Nephron progenitor cell (in vitro differentiated cells): ENCODE results near the gene EPAS1.

Source experiments
- DNase-seq: peaks from one replicate; pipeline ENCODE4 v3.0.0; 2021
- H3K27ac Mint-ChIP-seq: 2 replicates; pipeline ENCODE4 v1.8.0; 2021; ENCODE audit warnings: mild to moderate bottlenecking, moderate library complexity, mixed read lengths
- H3K27me3 Mint-ChIP-seq: 2 replicates; pipeline ENCODE4 v1.8.0; 2021; ENCODE audit warnings: mild to moderate bottlenecking, low read depth, mixed read lengths; ENCODE audit not compliant: poor library complexity
- H3K36me3 Mint-ChIP-seq: 2 replicates; pipeline ENCODE4 v1.8.0; 2021; ENCODE audit warnings: low read depth, mixed read lengths
- H3K4me1 Mint-ChIP-seq: 2 replicates; pipeline ENCODE4 v1.8.0; 2021; ENCODE audit warnings: mixed read lengths
- H3K4me3 Mint-ChIP-seq: 2 replicates; pipeline ENCODE4 v1.8.0; 2021; ENCODE audit warnings: mild to moderate bottlenecking, moderate library complexity, mixed read lengths
- H3K9me3 Mint-ChIP-seq: 2 replicates; pipeline ENCODE4 v1.8.0; 2021; ENCODE audit warnings: mild to moderate bottlenecking, moderate library complexity, mixed read lengths
- TF ChIP-seq, protein P1 (sequence below): fragments of 200-600 bp; sonication (generic); IDR thresholded peaks from 2 replicates; pipeline ENCODE4 v1.5.0; 2021; ENCODE audit warnings: antibody characterized with exemption

EPAS1 gene

DNA sequence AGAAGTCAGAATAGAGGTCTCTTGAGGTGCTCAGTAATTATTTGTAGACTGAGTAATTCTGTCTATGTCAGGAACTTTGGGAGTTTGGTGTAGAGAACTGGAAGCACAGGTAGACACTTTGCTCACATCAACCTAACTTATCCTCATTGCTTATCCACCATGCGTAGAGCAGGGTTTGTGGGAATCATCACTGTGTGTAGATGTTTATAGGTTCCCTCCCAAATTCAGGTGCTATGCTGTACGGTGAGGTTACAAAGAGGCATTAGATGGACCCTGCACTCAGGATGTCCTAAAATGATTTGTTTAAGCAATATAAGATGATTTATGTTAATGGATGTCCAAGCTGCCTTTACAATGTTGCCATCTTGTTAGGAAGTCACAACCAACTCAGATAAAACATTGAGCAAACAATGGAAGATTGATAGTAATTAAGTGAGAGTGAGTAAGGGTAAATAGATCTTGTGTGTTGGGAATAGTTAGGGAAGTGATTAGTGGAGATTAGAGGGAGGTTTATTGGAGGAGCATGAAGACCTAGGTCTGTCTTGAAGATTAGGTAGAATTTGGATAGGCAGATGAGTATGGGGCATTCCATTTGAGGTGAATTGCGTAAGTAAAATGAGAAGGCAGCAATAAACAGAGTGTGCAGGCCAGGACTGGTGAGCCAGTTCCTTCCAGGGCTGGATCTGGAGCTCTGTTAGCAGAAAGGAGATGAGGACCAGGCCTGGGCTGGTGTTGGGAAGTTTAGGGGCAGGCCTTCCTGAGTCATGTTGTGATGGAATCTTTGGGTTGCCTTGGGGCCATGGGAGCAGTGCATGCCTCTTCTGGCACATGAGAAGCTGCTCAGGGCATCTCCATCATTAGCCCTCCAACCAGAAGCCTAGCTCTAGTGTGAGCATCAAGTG, 12.1 kb downstream of the EPAS1 start:
- H3K4me1 Mint-ChIP-seq, result no peaks in the 10 kb centered on the region
- peaks cover 27% of the 10 kb centered on the region for H3K27me3 Mint-ChIP-seq
- H3K27ac Mint-ChIP-seq, result no peak overlapping the region
- H3K9me3 Mint-ChIP-seq, result peaks cover 13% of the 10 kb centered on the region
- no peak overlapping the region for H3K4me3 Mint-ChIP-seq
- TF ChIP-seq, protein P1, sequence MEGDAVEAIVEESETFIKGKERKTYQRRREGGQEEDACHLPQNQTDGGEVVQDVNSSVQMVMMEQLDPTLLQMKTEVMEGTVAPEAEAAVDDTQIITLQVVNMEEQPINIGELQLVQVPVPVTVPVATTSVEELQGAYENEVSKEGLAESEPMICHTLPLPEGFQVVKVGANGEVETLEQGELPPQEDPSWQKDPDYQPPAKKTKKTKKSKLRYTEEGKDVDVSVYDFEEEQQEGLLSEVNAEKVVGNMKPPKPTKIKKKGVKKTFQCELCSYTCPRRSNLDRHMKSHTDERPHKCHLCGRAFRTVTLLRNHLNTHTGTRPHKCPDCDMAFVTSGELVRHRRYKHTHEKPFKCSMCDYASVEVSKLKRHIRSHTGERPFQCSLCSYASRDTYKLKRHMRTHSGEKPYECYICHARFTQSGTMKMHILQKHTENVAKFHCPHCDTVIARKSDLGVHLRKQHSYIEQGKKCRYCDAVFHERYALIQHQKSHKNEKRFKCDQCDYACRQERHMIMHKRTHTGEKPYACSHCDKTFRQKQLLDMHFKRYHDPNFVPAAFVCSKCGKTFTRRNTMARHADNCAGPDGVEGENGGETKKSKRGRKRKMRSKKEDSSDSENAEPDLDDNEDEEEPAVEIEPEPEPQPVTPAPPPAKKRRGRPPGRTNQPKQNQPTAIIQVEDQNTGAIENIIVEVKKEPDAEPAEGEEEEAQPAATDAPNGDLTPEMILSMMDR, result no peak
- no peak for DNase-seq
- peaks cover 3% of the 10 kb centered on the region for H3K36me3 Mint-ChIP-seq

- H3K36me3 Mint-ChIP-seq, result no peaks in the 10 kb centered on the region
- H3K4me1 Mint-ChIP-seq, result no peaks in the 10 kb centered on the region
- no peak overlapping the region for H3K27ac Mint-ChIP-seq
- H3K4me3 Mint-ChIP-seq, result no peak overlapping the region
- H3K27me3 Mint-ChIP-seq, result peaks cover 21% of the 10 kb centered on the region
- TF ChIP-seq, protein P1, result no peak
- H3K9me3 Mint-ChIP-seq, result peaks cover 3% of the 10 kb centered on the region
- no peak for DNase-seq
Observed at GRCh38 chr2:46310446-46310845, 13.2 kb downstream of the EPAS1 start.

- H3K36me3 Mint-ChIP-seq, result no peaks in the 10 kb centered on the region
- H3K27ac Mint-ChIP-seq, result no peak overlapping the region
- no peak overlapping the region for H3K4me3 Mint-ChIP-seq
- no peak for DNase-seq
- H3K9me3 Mint-ChIP-seq, result no peaks in the 10 kb centered on the region
- TF ChIP-seq, protein P1, result no peak
- H3K4me1 Mint-ChIP-seq, result no peaks in the 10 kb centered on the region
- H3K27me3 Mint-ChIP-seq, result peaks cover 26% of the 10 kb centered on the region
Observed at GRCh38 chr2:46311651-46312223, 14.5 kb downstream of the EPAS1 start.

DNA sequence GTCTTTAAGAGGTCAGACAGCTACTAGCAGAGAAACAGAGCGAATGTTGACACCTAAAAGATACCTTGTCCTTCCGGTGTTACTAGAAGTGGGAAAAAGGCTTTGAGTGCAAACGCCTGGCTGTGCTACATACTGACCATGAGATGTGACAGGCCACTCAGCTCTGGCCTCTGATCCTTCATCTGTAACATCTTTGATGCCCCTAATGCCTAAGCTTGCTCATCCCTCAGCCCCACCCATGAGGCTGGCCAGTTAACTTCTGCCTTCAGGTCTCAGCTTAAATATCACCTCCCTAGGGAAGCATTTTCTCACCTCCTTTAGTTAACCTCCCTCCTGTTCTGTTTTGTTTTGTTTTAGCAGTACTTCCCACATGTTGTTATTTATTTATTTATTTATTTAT, 15.9 kb downstream of the EPAS1 start:
- DNase-seq, result no peak
- Mint-ChIP-seq H3K27me3 (peaks cover 24% of the 10 kb centered on the region), H3K36me3 (no peaks in the 10 kb centered on the region), H3K4me1 (no peaks in the 10 kb centered on the region), H3K4me3 (no peak overlapping the region), H3K9me3 (no peaks in the 10 kb centered on the region), H3K27ac (no peak overlapping the region)
- TF ChIP-seq, protein P1, result no peak

DNA sequence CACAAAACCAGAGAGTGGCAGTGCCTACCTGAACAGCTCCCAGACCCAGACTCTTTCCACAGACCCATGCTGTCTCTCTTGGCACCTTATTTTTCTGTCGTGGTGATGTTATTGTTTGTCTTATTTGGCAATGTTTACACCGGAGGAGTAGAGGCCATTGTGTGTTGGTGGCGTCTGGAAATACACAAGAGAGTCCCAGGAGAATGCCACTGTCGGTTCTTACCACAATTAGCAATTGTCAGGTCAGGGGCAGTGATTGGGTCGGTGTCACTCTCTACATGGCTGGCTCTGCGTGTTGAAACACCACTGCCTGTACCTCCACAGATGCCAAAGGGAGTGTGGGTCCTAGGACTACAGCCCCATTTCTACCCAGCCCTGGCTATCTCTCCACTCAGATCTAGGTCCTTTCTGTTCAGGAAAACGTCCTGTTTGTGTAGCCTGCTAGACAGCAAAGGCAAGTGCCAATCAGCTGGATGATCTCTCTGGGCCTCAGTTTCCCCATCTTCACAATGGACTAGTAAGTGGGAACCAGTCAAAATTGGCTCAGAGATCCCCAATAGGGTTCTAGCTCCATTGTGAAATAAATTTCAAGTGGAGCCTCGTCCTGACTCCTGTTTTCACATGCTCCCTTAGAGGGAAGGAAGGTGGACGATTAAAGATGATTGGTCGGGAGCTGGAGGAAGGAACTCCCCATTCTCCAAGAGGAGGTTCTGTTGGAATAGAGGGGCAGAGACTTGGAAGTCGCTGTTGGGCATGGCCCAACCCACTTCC, 17.0 kb downstream of the EPAS1 start:
- TF ChIP-seq, protein P1, result no peak
- DNase-seq, result no peak
- H3K27me3 Mint-ChIP-seq, result peaks cover 24% of the 10 kb centered on the region
- H3K4me3 Mint-ChIP-seq, result no peak overlapping the region
- no peak overlapping the region for H3K27ac Mint-ChIP-seq
- peaks cover under 1% of the 10 kb centered on the region for H3K4me1 Mint-ChIP-seq
- no peaks in the 10 kb centered on the region for H3K36me3 Mint-ChIP-seq
- H3K9me3 Mint-ChIP-seq, result no peaks in the 10 kb centered on the region
